Measurements from ENCODE around the gene PRPH. TPM values are rescaled to one million over a fixed set of nuclear protein-coding genes. Genes with fewer than 3 reads are reported as not detected.
"Not testable (repeated sequence)": the region's sequence is repeated elsewhere in the genome, so short reads cannot be mapped to it uniquely, and the experiment has no call there.

Gene PRPH
- total and polyA plus RNA-seq, 2 of the 13 experiments (the other 11 are each of a cell fraction or from before 2014, with no cell fraction given): 0.12 TPM; not detected in 1

DNA sequence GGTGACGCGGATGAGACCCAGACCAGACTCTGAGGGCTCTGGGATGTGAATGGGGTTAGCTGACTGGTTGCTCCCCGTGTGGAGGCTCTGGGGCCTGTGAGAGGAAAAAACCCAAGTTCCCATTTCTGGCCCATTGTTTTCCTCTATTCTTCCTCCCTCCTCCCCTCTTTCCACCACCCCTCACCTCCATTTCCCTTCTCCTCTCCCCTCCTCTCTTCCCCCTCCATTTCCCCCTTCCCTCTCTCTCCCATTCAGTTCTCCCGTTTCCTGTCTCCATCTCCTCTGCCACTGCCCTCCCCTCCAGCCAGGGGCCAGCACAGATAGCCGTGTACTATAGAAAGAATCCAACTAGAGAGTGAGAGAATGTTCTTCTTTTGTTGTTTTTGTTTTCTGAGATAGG is 12.6 kb upstream of the PRPH start:
- peaks cover 3 to 37% of the 10 kb centered on the region in 2 experiments; a peak in 4 of 5 replicates for H3K27me3 ChIP-seq (ENCODE audit: control insufficient read depth in 1 of 2, insufficient read depth in 2 of 2, low read length in 2 of 2)
- no peak for TF ChIP-seq ZFP41 (CRISPR knock-in tag; IDR thresholded peaks at IDR 0.05; ENCODE audit: borderline replicate concordance)
- TF ChIP-seq HNRNPK (IDR thresholded peaks at IDR 0.05; ENCODE audit: low read depth, low read length, poor library complexity, severe bottlenecking): peak; percentile 33
- no peak overlapping the region for H3K27ac ChIP-seq (ENCODE audit: extremely low read length, insufficient read depth, low read length)
- no peaks in the 10 kb centered on the region for H3K79me2 ChIP-seq (ENCODE audit: insufficient read depth, low read length)
- H3K36me3 ChIP-seq (replicated peaks in 1 of 2; ENCODE audit: control insufficient read depth in 1 of 2, insufficient read depth in 2 of 2, low read length in 2 of 2): no peaks in the 10 kb centered on the region
- no peak overlapping the region for H2AFZ ChIP-seq (ENCODE audit: low read length)
- CTCF ChIA-PET (ENCODE audit: low intra/inter-chr PET ratio, low total read pairs): no interaction called here
- H3K4me3 ChIP-seq (replicated peaks in 1 of 3; ENCODE audit: insufficient read depth in 1 of 3, low read depth in 2 of 3, low read length in 3 of 3): no peak overlapping the region
- DNase-seq (ENCODE audit: low spot score): no peak
- no peaks in the 10 kb centered on the region for H4K20me1 ChIP-seq (ENCODE audit: insufficient read depth, low read length)
- 26% methylated on average over 5 of the region's 5 CpGs for whole genome bisulfite sequencing (ENCODE audit: low lambda C conversion rate)
- peak overlapping the region; percentile 32; the same call in 1 of the 2 replicates for H3K4me2 ChIP-seq (ENCODE audit: low read depth, low read length)
- no peak for ATAC-seq
- peaks cover 37% of the 10 kb centered on the region for H3K4me1 ChIP-seq (ENCODE audit: insufficient read depth, low read length)
- POLR2A ChIA-PET: interaction anchor here (0.7 to 1.1 kb wide), 2 partner anchors 16 to 303 kb away, joined by 3 read pairs; no protein-coding TSS in a partner anchor
- no TSS peak for BruUV-seq (replicated peaks)
- no peaks in the 10 kb centered on the region for H3K9me3 ChIP-seq (ENCODE audit: low read length)
- intact Hi-C loops (cut with micrococcal nuclease; ENCODE audit: unreplicated experiment): no loop called here
- in situ Hi-C loops (cut with HindIII; ENCODE audit: extremely low pct_ligation_motif_present, low pct_unique_long_range_greater_than_20kb): loop anchor here (10.0 kb wide), 1 partner anchor 62 kb away; the partner anchor contains the start of gene DNAJC22
- no peak overlapping the region for H3K9ac ChIP-seq (ENCODE audit: insufficient read depth, low read depth, low read length)
- FAIRE-seq: no peak

DNA sequence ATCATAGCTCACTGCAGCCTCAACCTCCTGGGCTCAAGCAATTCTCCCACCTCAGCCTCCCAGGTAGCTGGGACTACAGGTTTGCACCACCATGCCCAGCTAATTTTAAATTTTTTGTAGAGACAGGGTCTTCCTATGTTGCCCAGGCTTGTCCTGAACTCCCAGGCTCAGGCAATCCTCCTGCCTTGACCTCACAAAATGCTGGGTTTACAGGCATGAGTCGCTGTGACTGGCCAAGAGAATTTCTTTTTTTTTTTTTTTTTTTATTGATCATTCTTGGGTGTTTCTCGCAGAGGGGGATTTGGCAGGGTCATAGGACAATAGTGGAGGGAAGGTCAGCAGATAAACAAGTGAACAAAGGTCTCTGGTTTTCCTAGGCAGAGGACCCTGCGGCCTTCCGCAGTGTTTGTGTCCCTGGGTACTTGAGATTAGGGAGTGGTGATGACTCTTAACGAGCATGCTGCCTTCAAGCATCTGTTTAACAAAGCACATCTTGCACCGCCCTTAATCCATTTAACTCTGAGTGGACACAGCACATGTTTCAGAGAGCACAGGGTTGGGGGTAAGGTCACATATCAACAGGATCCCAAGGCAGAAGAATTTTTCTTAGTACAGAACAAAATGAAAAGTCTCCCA is 12.1 kb upstream of the PRPH start:
- intact Hi-C loops (cut with micrococcal nuclease; ENCODE audit: unreplicated experiment); DNase-seq (ENCODE audit: low spot score); BruUV-seq (replicated peaks); H4K20me1 ChIP-seq (ENCODE audit: insufficient read depth, low read length); CTCF ChIA-PET (ENCODE audit: low intra/inter-chr PET ratio, low total read pairs); ATAC-seq; H2AFZ ChIP-seq (ENCODE audit: low read length); H3K9ac ChIP-seq (ENCODE audit: insufficient read depth, low read depth, low read length); H3K9me3 ChIP-seq (ENCODE audit: low read length); FAIRE-seq; H3K79me2 ChIP-seq (ENCODE audit: insufficient read depth, low read length); H3K36me3 ChIP-seq (replicated peaks in 1 of 2; ENCODE audit: control insufficient read depth in 1 of 2, insufficient read depth in 2 of 2, low read length in 2 of 2); H3K27ac ChIP-seq (ENCODE audit: extremely low read length, insufficient read depth, low read length); H3K4me3 ChIP-seq (replicated peaks in 1 of 3; ENCODE audit: insufficient read depth in 1 of 3, low read depth in 2 of 3, low read length in 3 of 3); TF ChIP-seq SOX6 (IDR thresholded peaks at IDR 0.05): not testable (repeated sequence)
- in situ Hi-C loops (cut with HindIII; ENCODE audit: extremely low pct_ligation_motif_present, low pct_unique_long_range_greater_than_20kb): loop anchor here (10.0 kb wide), 1 partner anchor 62 kb away; the partner anchor contains the start of gene DNAJC22
- POLR2A ChIA-PET: interaction anchor here (0.7 to 1.1 kb wide), 2 partner anchors 17 to 302 kb away, joined by 3 read pairs; no protein-coding TSS in a partner anchor
- peaks cover 3 to 36% of the 10 kb centered on the region in 2 experiments; a peak in 4 of 5 replicates for H3K27me3 ChIP-seq (ENCODE audit: control insufficient read depth in 1 of 2, insufficient read depth in 2 of 2, low read length in 2 of 2)
- peaks cover 37% of the 10 kb centered on the region for H3K4me1 ChIP-seq (ENCODE audit: insufficient read depth, low read length)
- peak overlapping the region; percentile 32; the same call in 1 of the 2 replicates for H3K4me2 ChIP-seq (ENCODE audit: low read depth, low read length)
- 1% methylated on average over 3 of the region's 6 CpGs for WGBS (ENCODE audit: low lambda C conversion rate)
- TF ChIP-seq SOX6 (CRISPR knock-in tag; IDR thresholded peaks at IDR 0.05) (peak; percentile 11; the same call in 1 of the 2 replicates), BCL6 (CRISPR knock-in tag; IDR thresholded peaks at IDR 0.05) (0 out of 2 replicates have a peak, but pooled peaks have one; percentile 22)

All from HepG2 (cell line).